ENCODE measurements around the gene ACOXL.
"Not testable (repeated sequence)": the region's sequence is repeated elsewhere in the genome, so short reads cannot be mapped to it uniquely, and the experiment has no call there.

- TF ChIP-seq, protein P1, sequence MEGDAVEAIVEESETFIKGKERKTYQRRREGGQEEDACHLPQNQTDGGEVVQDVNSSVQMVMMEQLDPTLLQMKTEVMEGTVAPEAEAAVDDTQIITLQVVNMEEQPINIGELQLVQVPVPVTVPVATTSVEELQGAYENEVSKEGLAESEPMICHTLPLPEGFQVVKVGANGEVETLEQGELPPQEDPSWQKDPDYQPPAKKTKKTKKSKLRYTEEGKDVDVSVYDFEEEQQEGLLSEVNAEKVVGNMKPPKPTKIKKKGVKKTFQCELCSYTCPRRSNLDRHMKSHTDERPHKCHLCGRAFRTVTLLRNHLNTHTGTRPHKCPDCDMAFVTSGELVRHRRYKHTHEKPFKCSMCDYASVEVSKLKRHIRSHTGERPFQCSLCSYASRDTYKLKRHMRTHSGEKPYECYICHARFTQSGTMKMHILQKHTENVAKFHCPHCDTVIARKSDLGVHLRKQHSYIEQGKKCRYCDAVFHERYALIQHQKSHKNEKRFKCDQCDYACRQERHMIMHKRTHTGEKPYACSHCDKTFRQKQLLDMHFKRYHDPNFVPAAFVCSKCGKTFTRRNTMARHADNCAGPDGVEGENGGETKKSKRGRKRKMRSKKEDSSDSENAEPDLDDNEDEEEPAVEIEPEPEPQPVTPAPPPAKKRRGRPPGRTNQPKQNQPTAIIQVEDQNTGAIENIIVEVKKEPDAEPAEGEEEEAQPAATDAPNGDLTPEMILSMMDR (IDR thresholded peaks at IDR 0.05; ENCODE audit: insufficient read depth, low read depth, low read length) = not testable (repeated sequence)
- not testable (repeated sequence) for TF ChIP-seq EZH2 (IDR thresholded peaks at IDR 0.05; ENCODE audit: insufficient read depth, low read length)
Measured at GRCh38 chr2:110698253-110698652, 34.1 kb upstream of the ACOXL start.

Measured in astrocyte (in vitro differentiated cells and primary cell).